ENCODE measurements around the gene RIN2. TPM values are rescaled to one million over a fixed set of nuclear protein-coding genes. Genes with fewer than 3 reads are reported as not detected.
"Not testable (repeated sequence)": the region's sequence is repeated elsewhere in the genome, so short reads cannot be mapped to it uniquely, and the experiment has no call there.

The RIN2 gene
- total RNA-seq, 2 experiments from 2014 or later: not detected

DNA sequence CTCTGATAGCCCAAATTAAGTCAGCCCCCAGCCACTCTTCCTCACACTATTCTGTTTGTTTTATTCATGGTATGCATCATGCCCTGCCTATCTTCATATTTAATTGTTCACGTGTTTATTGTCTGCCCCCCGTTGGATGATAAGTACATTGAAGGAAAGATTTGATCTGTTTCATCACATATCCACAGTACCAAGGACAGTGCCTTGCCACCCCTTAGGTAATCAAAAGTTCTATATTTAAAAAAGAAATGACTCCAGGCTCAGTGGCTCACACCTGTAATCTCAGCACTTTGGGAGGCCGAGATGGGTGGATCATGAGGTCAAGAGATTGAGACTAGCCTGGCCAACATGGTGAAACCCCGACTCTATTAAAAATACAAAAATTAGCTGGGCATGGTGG lies 10.2 kb upstream of the RIN2 start:
- intact Hi-C loops (cut with micrococcal nuclease): no loop called here
- H3K27me3 Mint-ChIP-seq: peaks cover 8% of the 10 kb centered on the region
- CTCF ChIA-PET: no interaction called here

DNA sequence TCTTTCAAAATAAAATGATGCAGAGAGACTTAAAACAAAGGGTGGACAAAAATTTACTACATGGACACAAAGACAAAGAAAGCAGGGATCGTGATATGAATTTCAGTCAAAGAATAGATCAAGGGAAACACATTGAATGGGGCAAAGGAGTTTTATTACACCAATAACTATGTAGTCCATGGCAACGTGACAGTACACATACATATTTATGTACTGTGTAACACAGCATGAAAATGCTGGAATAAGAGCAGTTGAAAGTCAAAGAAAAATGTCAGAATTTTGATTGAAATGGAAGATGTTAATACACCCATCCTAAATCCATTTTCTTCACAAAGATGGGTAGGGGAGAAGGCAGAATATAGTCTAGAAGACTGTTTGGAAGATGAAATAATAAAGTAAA lies 9.4 kb upstream of the RIN2 start:
- H3K4me3 Mint-ChIP-seq: no peak overlapping the region
- ChIA-PET POLR2A (no interaction called here), CTCF (no interaction called here)
- no peaks in the 10 kb centered on the region for H3K36me3 Mint-ChIP-seq (ENCODE audit: low read depth)
- H3K4me1 Mint-ChIP-seq (ENCODE audit: low read depth): no peaks in the 10 kb centered on the region
- peaks cover 10% of the 10 kb centered on the region for H3K27me3 Mint-ChIP-seq
- H3K27ac Mint-ChIP-seq: no peak overlapping the region
- peaks cover 6% of the 10 kb centered on the region for H3K9me3 Mint-ChIP-seq
- intact Hi-C loops (cut with micrococcal nuclease): no loop called here
- ATAC-seq: no peak
- TF ChIP-seq, protein P1, sequence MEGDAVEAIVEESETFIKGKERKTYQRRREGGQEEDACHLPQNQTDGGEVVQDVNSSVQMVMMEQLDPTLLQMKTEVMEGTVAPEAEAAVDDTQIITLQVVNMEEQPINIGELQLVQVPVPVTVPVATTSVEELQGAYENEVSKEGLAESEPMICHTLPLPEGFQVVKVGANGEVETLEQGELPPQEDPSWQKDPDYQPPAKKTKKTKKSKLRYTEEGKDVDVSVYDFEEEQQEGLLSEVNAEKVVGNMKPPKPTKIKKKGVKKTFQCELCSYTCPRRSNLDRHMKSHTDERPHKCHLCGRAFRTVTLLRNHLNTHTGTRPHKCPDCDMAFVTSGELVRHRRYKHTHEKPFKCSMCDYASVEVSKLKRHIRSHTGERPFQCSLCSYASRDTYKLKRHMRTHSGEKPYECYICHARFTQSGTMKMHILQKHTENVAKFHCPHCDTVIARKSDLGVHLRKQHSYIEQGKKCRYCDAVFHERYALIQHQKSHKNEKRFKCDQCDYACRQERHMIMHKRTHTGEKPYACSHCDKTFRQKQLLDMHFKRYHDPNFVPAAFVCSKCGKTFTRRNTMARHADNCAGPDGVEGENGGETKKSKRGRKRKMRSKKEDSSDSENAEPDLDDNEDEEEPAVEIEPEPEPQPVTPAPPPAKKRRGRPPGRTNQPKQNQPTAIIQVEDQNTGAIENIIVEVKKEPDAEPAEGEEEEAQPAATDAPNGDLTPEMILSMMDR (IDR thresholded peaks at IDR 0.05): no peak
- DNase-seq: no peak

More for the DNA sequence above, 10.2 kb upstream of the RIN2 start:
- ATAC-seq (no peak), DNase-seq (no peak)
- TF ChIP-seq, protein P1 (IDR thresholded peaks at IDR 0.05): no peak
- no peaks in the 10 kb centered on the region for H3K4me1 Mint-ChIP-seq (ENCODE audit: low read depth)
- H3K4me3 Mint-ChIP-seq: no peak overlapping the region
- POLR2A ChIA-PET: no interaction called here
- H3K36me3 Mint-ChIP-seq (ENCODE audit: low read depth): no peaks in the 10 kb centered on the region
- no peak overlapping the region for H3K27ac Mint-ChIP-seq
- peaks cover 6% of the 10 kb centered on the region for H3K9me3 Mint-ChIP-seq

DNA sequence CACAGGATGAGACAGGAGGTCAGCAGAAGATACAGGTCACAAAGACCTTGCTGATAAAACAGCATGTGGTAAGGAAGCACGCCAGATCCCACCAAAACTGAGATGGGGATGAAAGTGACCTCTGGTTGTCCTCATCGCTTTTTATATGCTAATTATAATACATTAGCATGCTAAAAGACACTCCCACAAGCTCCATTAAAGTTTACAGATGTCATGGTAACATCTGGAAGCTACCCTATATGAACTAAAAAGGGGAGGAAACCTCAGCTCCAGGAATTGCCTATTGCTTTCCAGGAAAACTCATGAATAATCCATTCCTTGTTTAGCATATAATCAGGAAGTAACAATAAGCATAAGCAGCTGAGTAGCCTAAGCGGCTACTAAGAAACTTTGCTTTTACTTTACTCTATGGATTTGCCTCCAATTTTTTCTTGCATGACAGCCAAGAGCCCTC lies 8.4 kb upstream of the RIN2 start:
- Mint-ChIP-seq H3K36me3 (ENCODE audit: low read depth) (no peaks in the 10 kb centered on the region), H3K27ac (no peak overlapping the region), H3K4me1 (ENCODE audit: low read depth) (no peaks in the 10 kb centered on the region), H3K4me3 (no peak overlapping the region), H3K9me3 (peaks cover 4% of the 10 kb centered on the region), H3K27me3 (peaks cover 7% of the 10 kb centered on the region)
- ChIA-PET CTCF (no interaction called here), POLR2A (no interaction called here)
- TF ChIP-seq, protein P1 (IDR thresholded peaks at IDR 0.05): no peak
- ATAC-seq: no peak
- DNase-seq: no peak
- intact Hi-C loops (cut with micrococcal nuclease): no loop called here

DNA sequence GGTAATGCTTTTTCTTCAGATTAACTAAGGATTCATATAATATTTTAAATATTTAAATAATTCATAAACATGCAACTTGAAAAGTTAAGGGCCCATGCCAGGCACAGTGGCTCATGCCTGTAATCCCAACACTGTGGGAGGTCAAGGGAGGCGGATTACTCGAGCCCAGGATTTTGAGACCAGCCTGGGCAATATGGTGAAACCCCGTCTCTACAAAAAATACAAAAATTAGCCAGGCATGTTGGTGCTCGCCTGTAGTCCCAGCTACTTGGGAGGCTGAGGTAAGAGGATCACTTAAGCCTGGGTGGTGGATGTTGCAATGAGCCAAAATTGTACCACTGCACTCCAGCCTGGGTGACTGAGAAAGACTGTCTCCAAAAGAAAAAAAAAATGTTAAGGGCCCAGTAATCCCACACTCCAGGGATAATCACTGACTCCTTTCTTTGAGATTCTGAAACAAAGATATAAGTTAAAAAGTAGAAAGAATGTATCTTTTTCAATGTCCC lies 7.9 kb upstream of the RIN2 start:
- intact Hi-C loops (cut with micrococcal nuclease): no loop called here
- ChIA-PET POLR2A (interaction anchor here (0.6 kb wide), 1 partner anchor 1986 kb away, joined by 3 read pairs; no protein-coding TSS in a partner anchor), CTCF (no interaction called here)
- H3K27ac Mint-ChIP-seq: no peak overlapping the region
- no peaks in the 10 kb centered on the region for H3K4me1 Mint-ChIP-seq (ENCODE audit: low read depth)
- peaks cover 6% of the 10 kb centered on the region for H3K27me3 Mint-ChIP-seq
- no peak for DNase-seq
- no peak for ATAC-seq
- no peak overlapping the region for H3K4me3 Mint-ChIP-seq
- TF ChIP-seq, protein P1 (IDR thresholded peaks at IDR 0.05): no peak
- no peaks in the 10 kb centered on the region for H3K36me3 Mint-ChIP-seq (ENCODE audit: low read depth)
- peaks cover 4% of the 10 kb centered on the region for H3K9me3 Mint-ChIP-seq

DNA sequence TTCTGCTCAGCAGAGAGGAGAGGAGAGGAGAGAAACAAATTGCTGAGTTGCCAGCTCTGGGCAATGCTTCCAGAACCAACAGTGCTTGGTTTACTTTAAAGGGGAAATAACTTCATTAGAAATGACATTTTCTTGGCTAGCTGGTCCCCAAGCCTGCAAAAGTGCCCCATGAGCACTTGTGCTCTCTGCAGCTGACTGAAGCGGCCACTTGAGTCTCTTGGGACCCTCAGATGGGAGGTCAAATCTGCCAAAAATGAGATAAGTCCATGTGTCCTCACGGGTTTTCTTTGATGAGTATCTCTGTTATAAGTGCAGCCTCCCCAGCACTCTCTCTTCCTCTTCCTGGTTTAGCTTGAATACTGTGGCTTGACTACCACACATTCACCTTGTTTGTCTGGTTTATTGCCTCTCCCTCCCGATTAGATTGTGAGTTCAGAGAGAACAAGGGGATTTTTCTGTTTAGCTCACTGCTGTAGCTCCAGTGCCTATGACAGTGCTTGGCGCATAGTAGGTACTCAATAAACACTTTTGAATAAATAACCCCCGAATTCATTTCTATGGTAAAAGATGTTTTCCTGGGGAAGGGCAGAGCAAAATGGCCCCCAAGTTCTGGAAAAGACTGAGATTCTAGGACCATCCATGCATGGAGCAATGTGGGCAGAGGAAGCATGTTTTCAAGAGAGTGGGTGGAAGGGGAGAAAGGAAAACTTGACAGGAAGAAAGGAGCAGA lies 7.0 kb upstream of the RIN2 start:
- TF ChIP-seq, protein P1 (IDR thresholded peaks at IDR 0.05): no peak
- no peak for ATAC-seq
- H3K4me3 Mint-ChIP-seq: no peak overlapping the region
- ChIA-PET POLR2A (interaction anchor here (0.6 kb wide), 1 partner anchor 1987 kb away, joined by 3 read pairs; no protein-coding TSS in a partner anchor), CTCF (no interaction called here)
- H3K27ac Mint-ChIP-seq: no peak overlapping the region
- H3K36me3 Mint-ChIP-seq (ENCODE audit: low read depth): no peaks in the 10 kb centered on the region
- intact Hi-C loops (cut with micrococcal nuclease): no loop called here
- no peak for DNase-seq
- H3K4me1 Mint-ChIP-seq (ENCODE audit: low read depth): no peaks in the 10 kb centered on the region
- H3K27me3 Mint-ChIP-seq: peaks cover 8% of the 10 kb centered on the region
- H3K9me3 Mint-ChIP-seq: no peaks in the 10 kb centered on the region

DNA sequence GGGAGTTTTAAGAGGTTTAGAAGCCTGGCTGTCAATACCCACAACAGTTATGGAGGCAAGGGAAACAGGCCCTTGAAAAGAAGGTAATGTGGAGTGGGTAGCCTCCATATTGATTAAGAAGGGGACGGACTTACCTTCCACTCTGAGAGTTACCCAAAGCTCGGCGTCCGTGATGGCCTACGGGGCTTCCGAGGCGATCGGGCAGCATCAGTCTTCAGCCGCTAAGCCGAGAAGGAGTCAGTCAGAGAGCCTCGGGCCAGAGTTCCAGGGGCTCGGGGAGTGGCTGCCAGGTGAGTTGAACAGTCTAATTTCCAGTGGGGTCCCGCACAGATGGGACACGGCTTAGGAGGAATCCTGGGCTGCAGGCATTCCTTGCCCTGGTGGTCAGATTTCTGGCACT lies 3.9 kb upstream of the RIN2 start:
- DNase-seq; POLR2A ChIA-PET; H3K27ac Mint-ChIP-seq; H3K4me3 Mint-ChIP-seq; H3K9me3 Mint-ChIP-seq; ATAC-seq; CTCF ChIA-PET; H3K36me3 Mint-ChIP-seq (ENCODE audit: low read depth); H3K4me1 Mint-ChIP-seq (ENCODE audit: low read depth); intact Hi-C loops (cut with micrococcal nuclease): not testable (repeated sequence)
- H3K27me3 Mint-ChIP-seq: peaks cover 28% of the 10 kb centered on the region
